ENCODE data around the gene NECAB2.

The NECAB2 gene

GRCh38 chr16:83967091-83967490 lies 953 bp upstream of the NECAB2 start:
- no peak for DNase-seq

DNA sequence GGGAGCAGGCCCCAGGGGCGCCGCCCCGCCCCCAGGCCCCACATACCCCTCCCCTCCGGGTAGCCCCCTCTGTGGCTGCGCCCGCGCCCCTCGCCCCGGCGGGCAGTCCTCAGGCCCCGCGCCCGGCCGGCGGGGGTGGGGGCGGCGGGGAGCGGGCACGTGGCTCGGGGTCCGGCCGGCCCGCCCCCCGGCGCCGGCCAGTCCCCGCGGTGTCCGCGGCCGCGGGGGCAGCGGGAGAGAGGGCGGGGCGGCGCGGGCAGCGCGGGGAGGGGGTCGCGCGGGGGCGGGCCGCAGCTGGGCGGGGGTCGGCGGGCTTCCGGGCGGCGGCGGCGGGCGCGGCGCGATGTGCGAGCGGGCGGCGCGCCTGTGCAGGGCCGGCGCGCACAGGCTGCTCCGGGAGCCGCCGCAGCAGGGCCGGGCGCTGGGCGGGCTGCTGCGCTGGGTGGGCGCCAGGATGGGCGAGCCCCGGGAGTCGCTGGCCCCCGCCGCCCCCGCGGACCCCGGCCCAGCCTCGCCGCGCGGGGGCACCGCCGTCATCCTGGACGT lies 335 bp downstream of the NECAB2 start:
- no peak for DNase-seq

DNA sequence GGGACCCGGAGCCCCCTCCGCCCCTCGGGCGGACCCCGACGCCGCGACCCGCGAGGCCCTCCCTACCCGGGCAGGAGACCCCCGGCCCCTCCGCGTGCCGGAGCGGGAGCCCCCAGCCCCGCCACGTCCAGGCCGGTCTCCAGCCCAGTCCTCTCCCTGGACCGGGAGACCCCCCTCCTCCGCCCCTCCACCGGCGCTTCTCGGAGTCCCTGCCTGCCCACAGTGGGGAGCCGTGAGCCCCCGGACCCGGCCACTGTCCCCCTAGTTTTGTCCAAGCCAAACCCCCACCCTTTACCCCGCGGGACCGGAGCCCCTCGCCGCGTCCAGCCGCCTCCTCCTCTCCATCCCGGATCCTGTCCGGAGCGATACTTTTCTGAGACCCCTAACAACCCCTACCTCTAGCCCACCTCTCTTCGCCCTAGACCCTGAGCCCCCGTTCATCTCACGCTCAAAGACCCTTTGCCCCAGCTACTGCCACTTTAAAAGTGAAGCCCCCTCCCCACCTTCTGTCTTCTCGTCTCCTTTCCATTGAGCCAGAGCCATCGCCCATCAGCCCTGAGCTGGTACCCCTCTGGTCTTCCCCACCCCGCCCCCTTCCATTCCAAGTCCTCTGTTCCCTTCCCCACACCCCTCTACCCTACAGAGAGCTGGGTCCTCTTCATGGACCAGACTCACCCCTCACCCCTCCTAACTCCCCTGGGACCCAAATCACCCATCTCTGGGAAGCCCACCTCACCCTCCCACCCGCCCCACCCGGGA lies 1.0 kb downstream of the NECAB2 start:
- no peak for DNase-seq

GRCh38 chr16:83969771-83970429 lies 1.9 kb downstream of the NECAB2 start:
- DNase-seq = no peak

DNA sequence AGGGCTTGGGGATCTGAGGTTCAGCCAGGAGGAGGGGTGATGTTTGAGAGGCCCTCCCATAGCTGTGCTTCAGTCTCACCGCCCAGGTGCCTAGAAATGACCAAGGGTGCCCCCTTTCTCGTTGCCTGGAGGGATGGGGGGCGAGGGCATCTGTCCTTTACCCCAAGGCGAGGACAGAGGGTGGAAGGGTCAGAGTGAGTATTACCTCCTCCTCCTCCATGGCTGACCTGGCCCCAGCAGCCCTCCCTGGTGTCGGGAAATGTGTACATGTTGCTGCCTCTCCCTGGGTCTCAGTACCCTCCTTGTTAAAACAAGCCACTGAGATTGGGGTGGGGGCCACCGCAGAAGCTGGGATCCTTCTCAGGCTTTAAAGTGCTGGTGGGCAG lies 2.4 kb downstream of the NECAB2 start:
- DNase-seq = no peak

GRCh38 chr16:83971165-83972130 lies 3.4 kb downstream of the NECAB2 start:
- DNase-seq = no peak

DNA sequence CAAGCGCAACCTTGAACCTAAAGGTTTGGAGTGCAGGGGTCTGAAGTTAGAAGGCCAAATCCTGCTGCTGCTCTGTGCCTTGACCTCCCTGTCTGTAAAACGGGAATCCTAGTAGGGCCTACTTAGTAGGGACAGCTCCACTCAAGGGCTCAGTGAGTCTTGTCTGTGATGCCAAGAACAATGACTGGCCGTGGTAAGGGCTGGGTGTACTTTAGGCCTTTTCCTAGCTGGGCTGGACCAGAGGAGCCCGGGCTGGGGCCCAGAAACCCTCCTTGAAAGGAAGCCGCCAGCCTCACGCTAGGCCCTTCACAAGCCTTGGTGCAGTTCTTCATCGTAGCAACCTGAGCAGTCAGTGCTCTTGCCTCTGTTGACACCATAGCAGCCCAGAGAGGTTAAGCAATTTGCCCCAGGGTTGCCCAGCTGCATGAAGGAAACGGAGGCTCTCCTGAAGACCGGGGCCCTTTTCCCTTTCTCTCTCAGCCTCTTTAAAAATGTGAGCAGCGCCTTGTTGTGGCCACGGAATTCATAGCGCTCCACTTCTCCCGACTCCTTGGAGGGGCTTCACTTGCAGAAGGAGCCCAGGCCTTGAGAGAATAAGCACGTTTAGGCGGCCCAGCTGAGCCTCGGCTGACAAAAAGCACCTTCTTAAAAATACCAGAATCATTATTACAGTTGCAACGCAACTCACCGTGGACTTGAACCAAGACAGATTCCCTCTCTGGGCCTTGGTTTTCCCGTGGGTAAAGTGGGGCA lies 4.4 kb downstream of the NECAB2 start:
- no peak for DNase-seq

DNA sequence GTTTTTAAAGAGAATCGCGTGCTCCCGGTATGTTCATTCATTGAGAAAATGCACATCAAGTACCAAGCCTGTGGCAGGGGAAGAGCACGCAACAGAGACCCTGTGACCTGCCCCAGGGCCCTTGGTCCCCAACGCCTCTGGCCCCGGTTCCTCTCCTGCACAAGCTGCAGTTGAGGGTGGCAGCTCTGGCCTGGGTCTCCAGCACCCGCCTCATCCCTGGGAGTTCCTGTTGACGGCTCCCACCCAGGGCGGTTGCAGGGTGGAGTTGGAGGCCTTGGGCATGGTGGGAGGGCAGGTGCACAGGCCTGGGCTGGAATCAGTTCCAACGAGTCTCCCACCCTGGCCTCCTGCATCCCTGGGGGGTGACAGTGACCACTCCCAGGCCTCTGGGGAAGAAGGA lies 5.0 kb downstream of the NECAB2 start:
- no peak for DNase-seq

DNA sequence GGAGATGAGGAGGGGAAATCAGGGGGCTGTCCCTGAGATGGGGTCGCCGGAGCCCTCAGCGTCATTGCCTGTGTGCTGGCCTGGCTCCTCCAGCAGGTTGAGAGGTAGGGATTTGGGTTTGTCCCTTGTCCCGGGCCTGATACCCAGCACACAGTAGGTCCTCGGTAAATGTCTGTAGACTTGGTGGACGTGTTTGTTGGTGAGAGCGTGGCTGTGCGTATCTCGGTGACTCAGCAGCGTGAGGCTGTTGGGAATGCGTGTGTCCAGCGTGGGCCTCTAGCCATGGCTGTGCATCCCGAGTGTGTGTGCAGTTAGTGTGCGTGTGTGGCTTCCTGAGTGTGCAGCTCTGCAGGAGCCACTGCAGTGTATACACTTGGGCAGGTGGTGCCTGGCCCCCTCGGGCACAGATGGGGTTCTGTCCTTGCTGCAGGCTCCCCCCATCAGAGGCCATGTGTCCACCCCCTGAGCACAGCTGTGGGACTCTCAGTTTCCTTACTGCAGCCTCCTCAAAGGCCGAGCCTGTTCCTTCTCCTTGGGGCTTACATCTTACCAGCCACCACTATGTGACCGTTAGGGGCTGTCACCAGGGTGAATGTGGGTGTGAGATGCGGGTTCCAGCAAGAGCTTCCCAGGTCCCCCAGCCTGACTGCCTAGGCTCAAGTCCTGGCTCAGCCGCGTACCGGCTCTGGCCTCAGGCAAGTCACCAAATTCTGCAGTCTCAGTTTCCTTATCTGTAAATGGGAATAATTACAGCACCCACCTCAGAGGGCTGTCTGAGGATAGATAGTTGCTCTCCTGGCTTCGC lies 5.7 kb downstream of the NECAB2 start:
- DNase-seq = no peak

- no peak for DNase-seq
These were observed 6.4 kb downstream of the NECAB2 start for GRCh38 chr16:83974475-83974874.

- DNase-seq = no peak
These were observed 7.7 kb downstream of the NECAB2 start for GRCh38 chr16:83975590-83976260.

- no peak for DNase-seq
These were observed 9.2 kb downstream of the NECAB2 start for GRCh38 chr16:83977056-83977815.

- DNase-seq = no peak
These were observed 10.4 kb downstream of the NECAB2 start for GRCh38 chr16:83978401-83978904.

DNA sequence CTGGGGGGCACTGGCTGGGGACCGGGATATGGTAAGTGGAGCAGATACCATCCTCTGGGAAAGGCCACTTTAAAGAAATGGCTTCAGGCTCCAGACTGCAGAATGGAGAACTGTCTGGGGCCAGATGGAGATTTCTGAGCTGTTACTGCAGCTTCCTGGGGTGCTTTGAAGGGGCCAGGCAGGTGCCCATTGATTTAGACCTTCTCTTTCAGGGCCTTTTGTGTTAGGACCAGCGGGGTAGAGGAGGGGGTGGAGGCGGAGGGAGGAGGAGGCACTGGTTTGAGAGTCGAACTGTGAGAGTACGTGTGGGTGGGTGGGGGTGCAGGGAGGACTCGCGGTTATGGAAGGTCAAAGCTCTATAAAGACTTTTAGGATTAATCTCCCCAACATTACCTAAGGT lies 11.4 kb downstream of the NECAB2 start:
- DNase-seq = no peak

- no peak for DNase-seq
These were observed 12.8 kb downstream of the NECAB2 start for GRCh38 chr16:83980794-83981193.

DNA sequence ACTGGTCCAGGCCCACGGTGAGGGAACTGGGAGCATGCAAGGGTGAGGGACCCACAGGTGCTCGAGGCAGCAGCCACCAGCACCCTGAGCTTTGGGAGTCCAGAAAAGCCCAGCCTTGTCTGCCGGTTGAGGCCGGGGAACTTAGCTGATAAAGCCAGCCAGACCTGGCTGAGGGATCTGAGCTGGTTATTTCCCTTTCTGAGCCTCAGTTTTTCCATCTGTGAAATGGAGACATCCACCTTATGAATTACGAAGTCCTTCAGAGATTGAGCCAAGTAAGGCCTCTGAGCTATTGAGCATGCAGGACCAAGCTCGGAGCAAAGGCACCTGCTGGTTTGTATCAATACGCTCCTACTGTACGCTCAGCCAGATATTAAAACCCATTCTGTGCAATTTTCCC lies 13.8 kb downstream of the NECAB2 start:
- DNase-seq = no peak

DNA sequence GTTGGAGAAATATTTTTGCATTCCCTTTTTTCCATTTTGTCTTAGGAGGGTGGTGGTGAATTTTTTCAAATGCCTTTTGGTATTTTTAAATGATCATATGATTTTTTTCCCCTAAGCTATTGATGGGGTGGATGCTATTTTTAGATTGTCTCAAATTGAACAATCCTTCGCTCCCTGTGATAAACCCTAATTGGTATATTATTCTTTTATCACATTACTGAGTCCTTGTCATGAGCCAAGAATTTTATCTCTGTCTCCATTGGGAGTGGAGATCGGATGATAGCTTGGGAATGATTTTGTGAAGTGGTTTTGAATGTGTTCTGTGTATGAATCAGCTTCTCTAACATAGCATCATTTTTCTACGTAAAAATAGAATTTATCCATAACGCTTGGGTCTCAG lies 15.4 kb downstream of the NECAB2 start:
- DNase-seq = no peak

GRCh38 chr16:83989300-83989699 lies 21.3 kb downstream of the NECAB2 start:
- DNase-seq = no peak

- DNase-seq = no peak
These were observed 22.4 kb downstream of the NECAB2 start for GRCh38 chr16:83990492-83990891.

DNA sequence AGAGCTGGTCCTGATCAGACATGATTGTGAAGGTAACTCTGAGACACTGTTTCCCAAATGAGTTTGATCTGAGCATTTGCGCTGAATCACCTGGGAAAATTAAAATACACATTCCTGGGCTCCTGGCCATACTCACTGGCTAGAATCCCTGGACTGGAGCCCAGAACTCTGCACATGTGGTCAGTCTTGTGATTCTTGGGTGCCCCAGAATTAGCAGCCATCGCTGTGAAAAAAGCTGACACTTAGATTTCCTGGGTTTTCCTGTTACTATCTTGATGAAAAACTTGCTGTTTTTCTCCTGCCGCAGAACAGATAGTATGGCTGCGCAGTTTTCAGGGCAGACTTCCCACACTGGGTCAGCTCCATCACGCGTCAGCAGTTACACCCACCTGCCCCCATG lies 24.6 kb downstream of the NECAB2 start:
- no peak for DNase-seq

Measured in hematopoietic multipotent progenitor cell treated with erythropoietin and hydrocortisone succinate and interleukin-3 and kit ligand, for 8 days (in vitro differentiated cells).